Right lobe of liver (tissue), 6 donors: ENCODE data around the gene LAD1. TPM values are rescaled to one million over a fixed set of nuclear protein-coding genes. Genes with fewer than 3 reads are reported as not detected.

Experiments used
- ATAC-seq, 4 donors: fragments of 200-7000 bp; cut with Tn5 transposase; one replicate each; pipeline ENCODE4 v1.9.1; 2020; ENCODE audit warnings: mild to moderate bottlenecking in 4 of 4, moderate library complexity in 4 of 4
- DNase-seq, 3 donors: peaks; one replicate each; pipeline ENCODE4 v3.0.0-alpha.2; 2020
- H3K27ac ChIP-seq, 3 donors: fragments of 200-600 bp; one replicate each; pipeline ENCODE4 v1.8.0; 2022
- H3K27me3 ChIP-seq, 2 donors: fragments of 200-600 bp; one replicate each; pipeline ENCODE4 v1.8.0; 2022
- H3K36me3 ChIP-seq, 4 donors: fragments of 200-600 bp; sonication (generic) in 1 of 4; one replicate each; pipeline versions ENCODE4 v1.5.1 to v1.8.0; 2017 to 2022; ENCODE audit warnings: control low read depth in 1 of 4
- H3K4me1 ChIP-seq, 4 donors: fragments of 200-600 bp; sonication (generic) in 1 of 4; one replicate each; pipeline versions ENCODE4 v1.5.1 to v1.8.0; 2017 to 2022; ENCODE audit warnings: control low read depth in 1 of 4
- H3K4me3 ChIP-seq, 3 donors: fragments of 200-600 bp; one replicate each; pipeline ENCODE4 v1.8.0; 2022
- H3K9me3 ChIP-seq, 4 donors: fragments of 200-600 bp; sonication (generic) in 1 of 4; one replicate each; pipeline versions ENCODE4 v1.5.1 to v1.8.0; 2017 to 2022; ENCODE audit warnings: control low read depth in 1 of 4
- POLR2A ChIP-seq: fragments of 450-650 bp; IDR thresholded peaks from one replicate; pipeline ENCODE4 v1.6.1; 2017; ENCODE audit warnings: antibody characterized with exemption, mild to moderate bottlenecking
- WGBS: methylation state at CpG from one replicate; pipeline ENCODE4 v1.1.6; 2018; ENCODE audit warnings: low coverage, low lambda C conversion rate; ENCODE audit not compliant: insufficient coverage; ENCODE audit errors: missing lambda C conversion rate; 5-methylcytosine and 5-hydroxymethylcytosine counted together
- intact Hi-C, 2 donors: fragments of 100-400 bp; cut with DNase I; formaldehyde crosslinking; loops; one replicate each; pipeline versions ENCODE4 v1.11.2 to v1.14.1; 2022
- total RNA-seq, 6 experiments: library from RNA; depleted of rRNA in 2 of 6; stranded (reverse); fragments of >200 nt in 2 of 6; fragmentation: NEBNext Ultra II Directional in 3 of 6; extraction: Animal tissue kit (Norgen Biotek cat#: 25700) in 3 of 6; gene quantifications; one replicate each; pipeline versions ENCODE4 v1.1.0 to v1.2.4, GENCODE V29; 2016 to 2023
- TF ChIP-seq, protein P1 (sequence below), 4 donors: fragments of 200-600 bp in 3 of 4; fragments of 450-650 bp in 1 of 4; IDR thresholded peaks; one replicate each; pipeline versions ENCODE4 v1.5.1 to v1.8.0; 2016 to 2022; ENCODE audit warnings: antibody characterized with exemption in 4 of 4, mild to moderate bottlenecking in 2 of 4
- donor health status: DM: no; HTN: yes; CAD: no.
- donor health status: DM: no; HTN: no; CAD: no.
- donor health status: DM: no; HTN: no; CAD: no.
- donor health status: DM: no; HTN: yes; CAD: no.
- donor health status: DM: no; HTN: yes; CAD: no.

Gene LAD1
- total RNA-seq, 6 experiments from 2014 or later: 12.2 to 26.7 (median 19.4) TPM

DNA sequence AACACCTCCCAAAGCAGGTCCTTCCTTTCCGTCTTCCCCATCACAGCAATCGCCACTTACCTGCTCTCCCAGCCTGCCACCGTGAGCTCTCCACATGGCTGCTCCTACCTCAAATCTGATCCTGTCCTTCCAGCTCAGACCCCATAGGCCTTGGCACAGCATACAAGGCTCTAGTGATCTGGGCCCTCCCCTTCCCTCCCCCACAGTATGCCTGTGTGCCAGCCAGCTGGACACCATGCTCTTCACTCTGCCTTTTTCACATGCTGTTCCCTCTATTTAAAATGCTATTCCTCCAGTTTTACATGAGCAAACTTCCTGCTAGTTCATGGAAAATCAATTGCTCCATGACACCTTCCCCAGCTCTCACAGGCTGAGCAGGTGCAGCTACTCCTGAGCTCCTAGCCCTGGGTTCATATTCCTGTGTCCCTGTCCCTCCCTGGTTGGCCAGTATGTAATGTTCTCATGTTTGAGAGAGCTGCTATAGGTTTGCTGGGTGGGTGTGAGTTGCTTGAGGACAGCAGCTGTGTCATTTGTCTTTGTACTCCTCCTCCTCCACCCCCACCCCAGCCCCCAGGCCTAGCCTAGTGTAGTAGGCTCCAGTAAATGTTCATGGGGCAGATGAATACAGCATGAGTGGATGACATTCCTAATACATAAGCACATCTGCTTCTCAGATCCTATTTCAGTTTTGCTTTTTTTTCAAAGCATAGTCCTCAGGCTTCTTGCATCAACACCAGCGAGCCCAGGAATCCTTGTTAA is 15.3 kb downstream of the LAD1 start:
- DNase-seq (no peak), ATAC-seq (no peak)
- Histone ChIP-seq H3K36me3 (peaks cover 0 to 16% (median 4%) of the 10 kb centered on the region in 4 donors), H3K4me1 (no peaks in the 10 kb centered on the region), H3K4me3 (no peak overlapping the region), H3K27ac (no peak overlapping the region), H3K27me3 (no peaks in the 10 kb centered on the region), H3K9me3 (no peaks in the 10 kb centered on the region)
- no peak for TF ChIP-seq POLR2A
- TF ChIP-seq, protein P1, sequence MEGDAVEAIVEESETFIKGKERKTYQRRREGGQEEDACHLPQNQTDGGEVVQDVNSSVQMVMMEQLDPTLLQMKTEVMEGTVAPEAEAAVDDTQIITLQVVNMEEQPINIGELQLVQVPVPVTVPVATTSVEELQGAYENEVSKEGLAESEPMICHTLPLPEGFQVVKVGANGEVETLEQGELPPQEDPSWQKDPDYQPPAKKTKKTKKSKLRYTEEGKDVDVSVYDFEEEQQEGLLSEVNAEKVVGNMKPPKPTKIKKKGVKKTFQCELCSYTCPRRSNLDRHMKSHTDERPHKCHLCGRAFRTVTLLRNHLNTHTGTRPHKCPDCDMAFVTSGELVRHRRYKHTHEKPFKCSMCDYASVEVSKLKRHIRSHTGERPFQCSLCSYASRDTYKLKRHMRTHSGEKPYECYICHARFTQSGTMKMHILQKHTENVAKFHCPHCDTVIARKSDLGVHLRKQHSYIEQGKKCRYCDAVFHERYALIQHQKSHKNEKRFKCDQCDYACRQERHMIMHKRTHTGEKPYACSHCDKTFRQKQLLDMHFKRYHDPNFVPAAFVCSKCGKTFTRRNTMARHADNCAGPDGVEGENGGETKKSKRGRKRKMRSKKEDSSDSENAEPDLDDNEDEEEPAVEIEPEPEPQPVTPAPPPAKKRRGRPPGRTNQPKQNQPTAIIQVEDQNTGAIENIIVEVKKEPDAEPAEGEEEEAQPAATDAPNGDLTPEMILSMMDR (IDR thresholded peaks at IDR 0.05): no peak
- intact Hi-C loops: no loop called here
- 89% methylated on average over 4 of the region's 4 CpGs for WGBS

DNA sequence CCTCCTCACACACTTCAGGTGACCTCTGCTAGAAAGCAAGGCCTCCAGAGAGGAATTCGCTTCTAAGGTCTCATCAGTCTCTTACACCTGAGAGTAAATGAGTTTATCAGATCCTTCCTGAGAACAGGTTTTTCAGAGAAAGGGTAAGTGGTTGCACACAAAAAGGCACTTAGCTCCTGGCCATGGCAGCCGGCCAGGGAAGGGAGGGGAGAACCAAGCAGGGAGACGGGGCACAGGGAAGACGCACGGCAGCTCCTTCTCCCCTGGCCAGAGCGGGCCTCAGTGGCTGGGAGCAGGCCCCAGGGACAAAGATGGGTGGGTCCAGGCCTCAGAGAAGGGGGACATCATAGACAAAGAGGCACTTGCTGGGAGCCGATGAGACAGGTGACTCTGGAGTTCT is 18.0 kb downstream of the LAD1 start:
- H3K4me1 ChIP-seq: no peaks in the 10 kb centered on the region
- DNase-seq: no peak
- ATAC-seq: no peak
- TF ChIP-seq, protein P1 (IDR thresholded peaks at IDR 0.05): no peak
- no peak for TF ChIP-seq POLR2A
- no peaks in the 10 kb centered on the region for H3K27me3 ChIP-seq
- H3K9me3 ChIP-seq: no peaks in the 10 kb centered on the region
- H3K27ac ChIP-seq: no peak overlapping the region
- H3K4me3 ChIP-seq: no peak overlapping the region
- intact Hi-C loops: no loop called here
- H3K36me3 ChIP-seq: peaks cover 0 to under 1% (median 0%) of the 10 kb centered on the region in 4 donors
- WGBS: 69% methylated on average over 3 of the region's 7 CpGs

DNA sequence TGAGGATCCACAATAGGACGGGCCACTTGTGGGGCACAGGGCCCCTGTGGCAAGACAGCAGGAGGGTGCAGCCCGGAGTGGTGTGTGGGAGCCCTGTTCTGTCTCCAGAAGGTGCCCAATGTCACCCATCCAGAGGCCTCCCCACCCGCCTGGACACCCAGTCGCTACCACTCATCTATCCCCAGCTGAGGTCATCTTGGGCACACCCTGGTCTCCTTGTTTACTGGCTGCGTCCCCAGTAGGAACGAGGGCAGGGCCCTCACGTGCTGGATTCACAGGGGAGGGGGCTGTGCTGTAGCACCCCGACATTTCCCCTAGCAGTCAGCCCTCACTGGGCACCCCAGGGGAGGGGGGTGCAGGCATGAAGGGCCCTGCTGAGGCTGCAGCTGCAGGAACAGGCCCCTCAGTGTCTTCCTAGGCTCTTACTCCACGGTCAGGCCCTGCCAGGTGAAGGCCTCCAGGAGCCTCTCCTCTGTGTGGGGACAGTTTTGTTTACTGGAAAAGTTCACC is 19.3 kb downstream of the LAD1 start:
- no peak overlapping the region for H3K27ac ChIP-seq
- intact Hi-C loops: no loop called here

DNA sequence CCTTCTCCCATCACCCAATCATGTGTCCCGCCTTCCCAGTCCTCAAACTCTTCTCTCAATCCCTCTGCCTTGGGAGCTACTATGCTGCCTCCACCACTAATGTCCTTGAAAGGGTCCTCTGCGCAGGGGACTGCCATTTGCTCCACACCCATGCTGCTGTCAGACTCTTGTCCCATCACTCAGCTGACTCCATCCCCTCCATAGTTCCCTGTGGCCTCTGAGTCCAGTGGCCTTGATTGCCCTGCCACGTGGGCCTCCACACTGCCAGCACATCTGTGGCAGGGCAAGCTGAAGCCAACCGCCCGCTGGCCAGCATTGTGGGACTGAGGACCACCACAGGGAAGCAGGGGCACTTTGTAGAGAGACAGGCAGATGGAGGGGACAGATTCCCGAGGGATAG is 20.3 kb downstream of the LAD1 start:
- no peak overlapping the region for H3K4me3 ChIP-seq
- no peaks in the 10 kb centered on the region for H3K27me3 ChIP-seq
- H3K27ac ChIP-seq: no peak overlapping the region
- intact Hi-C loops: no loop called here
- H3K4me1 ChIP-seq: no peaks in the 10 kb centered on the region
- WGBS: 81% methylated on average over 5 of the region's 6 CpGs
- TF ChIP-seq POLR2A: no peak
- TF ChIP-seq, protein P1 (IDR thresholded peaks at IDR 0.05): no peak
- H3K36me3 ChIP-seq: no peaks in the 10 kb centered on the region
- DNase-seq (no peak), ATAC-seq (no peak)
- H3K9me3 ChIP-seq: no peaks in the 10 kb centered on the region

More for the DNA sequence above, 19.3 kb downstream of the LAD1 start:
- Histone ChIP-seq H3K27me3 (no peaks in the 10 kb centered on the region), H3K4me3 (no peak overlapping the region), H3K9me3 (no peaks in the 10 kb centered on the region), H3K36me3 (no peaks in the 10 kb centered on the region), H3K4me1 (no peaks in the 10 kb centered on the region)
- no peak for TF ChIP-seq POLR2A
- TF ChIP-seq, protein P1 (IDR thresholded peaks at IDR 0.05): no peak
- ATAC-seq (peak in 3 of 4 donors; percentile 5 to 11 (median 7)), DNase-seq (no peak)
- WGBS: 60% methylated on average over 2 of the region's 9 CpGs
